HCT116 (cell line): ENCODE data around the gene ATXN1. TPM values are rescaled to one million over a fixed set of nuclear protein-coding genes. Genes with fewer than 3 reads are reported as not detected.

Experiments
- ATAC-seq: fragments of 200-7000 bp; cut with Tn5 transposase; 2 replicates; pipeline ENCODE4 v1.9.1; 2020; ENCODE audit warnings: mild to moderate bottlenecking, moderate library complexity
- BruUV-seq: library from RNA; stranded (reverse); fragments of 400-500 nt; replicated peaks from 2 replicates; lab custom pipeline; 2021; lab: Mats Ljungman, UMichigan
- CTCF ChIA-PET: fragments of 300-600 bp; sonication (Branson Sonifier 250); formaldehyde crosslinking; loops from one replicate; lab custom pipeline; 2021; ENCODE audit warnings: antibody characterized with exemption; lab: Charles Lee
- POLR2A ChIA-PET: fragments of 300-600, 350-600 bp; sonication (Branson Sonifier 250); formaldehyde crosslinking; loops from one replicate; lab custom pipeline; 2021; ENCODE audit warnings: antibody characterized with exemption; lab: Charles Lee
- RAD21 ChIA-PET, 2 experiments: fragments of 300-600 bp; sonication (Branson Sonifier 250); formaldehyde crosslinking; loops; one replicate each; lab custom pipeline; 2023; ENCODE audit warnings: low total read pairs in 2 of 2; ENCODE audit not compliant: uncharacterized antibody in 2 of 2, unreplicated experiment in 2 of 2, low non-redundant PET in 1 of 2; lab: Charles Lee
- DNase-seq: peaks from one replicate; pipeline ENCODE4 v3.0.0-alpha.2; 2010; ENCODE audit warnings: low read depth, low spot score
- H2AFZ ChIP-seq: fragments of 200-600 bp; shearing (Covaris generic), sonication (generic); 2 replicates; pipeline ENCODE4 v1.6.1; 2017; ENCODE audit warnings: low read depth, mixed run types, mixed read lengths, antibody characterized with exemption, low read length; ENCODE audit not compliant: poor library complexity, severe bottlenecking
- H3K27ac ChIP-seq: 2 replicates; pipeline ENCODE4 v1.5.1; 2012; ENCODE audit warnings: low read depth, low read length
- H3K27me3 ChIP-seq: fragments of 200-600 bp; sonication (generic); 2 replicates; pipeline ENCODE4 v1.6.1; 2016; ENCODE audit warnings: mixed run types, low read length, mixed read lengths; ENCODE audit not compliant: insufficient read depth
- H3K36me3 ChIP-seq, 2 experiments: fragments of 200-500 bp in 1 of 2; fragments of 200-600 bp in 1 of 2; sonication (Bioruptor generic) in 1 of 2; sonication (generic) in 1 of 2; 2 replicates each; pipeline versions ENCODE4 v1.5.1 to v1.6.1; 2014 to 2016; ENCODE audit warnings: low read length in 2 of 2, inconsistent platforms in 1 of 2, mixed read lengths in 1 of 2, mixed run types in 1 of 2; ENCODE audit not compliant: insufficient read depth in 2 of 2, control insufficient read depth in 1 of 2
- H3K4me1 ChIP-seq, 2 experiments: fragments of 200-600 bp in 1 of 2; sonication (generic) in 1 of 2; 2 replicates each; pipeline versions ENCODE4 v1.5.1 to v1.6.1; 2012 to 2017; ENCODE audit warnings: low read length in 2 of 2, inconsistent platforms in 1 of 2, mild to moderate bottlenecking in 1 of 2, mixed read lengths in 1 of 2, mixed run types in 1 of 2, moderate library complexity in 1 of 2; ENCODE audit not compliant: insufficient read depth in 2 of 2, control insufficient read depth in 1 of 2
- H3K4me2 ChIP-seq: fragments of 200-600 bp; sonication (generic); 2 replicates; pipeline ENCODE4 v1.6.1; 2017; ENCODE audit warnings: mixed run types, low read length, mixed read lengths
- H3K4me3 ChIP-seq, 2 experiments: fragments of 200-600 bp in 1 of 2; sonication (generic) in 1 of 2; replicated peaks in 1 of 2; 2 replicates each; pipeline ENCODE4 v1.5.1; 2011 to 2016; ENCODE audit warnings: low read length in 2 of 2, control low read depth in 1 of 2, low read depth in 1 of 2, mild to moderate bottlenecking in 1 of 2, mixed read lengths in 1 of 2, mixed run types in 1 of 2
- H3K79me2 ChIP-seq: fragments of 200-600 bp; sonication (generic); 2 replicates; pipeline ENCODE4 v1.6.1; 2017; ENCODE audit warnings: mild to moderate bottlenecking, mixed run types, low read length, moderate library complexity, mixed read lengths; ENCODE audit not compliant: insufficient read depth
- H3K9ac ChIP-seq: fragments of 200-600 bp; sonication (generic); 2 replicates; pipeline ENCODE4 v1.6.1; 2016; ENCODE audit warnings: low read length, mixed read lengths
- H3K9me2 ChIP-seq: fragments of 200-600 bp; sonication (generic), shearing (Covaris generic); 2 replicates; pipeline ENCODE4 v1.6.1; 2017; ENCODE audit warnings: mixed run types, mild to moderate bottlenecking, moderate library complexity; ENCODE audit not compliant: insufficient read depth
- H3K9me3 ChIP-seq, 2 experiments: fragments of 200-500 bp in 1 of 2; fragments of 200-600 bp in 1 of 2; sonication (Bioruptor generic) in 1 of 2; sonication (generic) in 1 of 2; 2 replicates each; pipeline ENCODE4 v1.6.1; 2014 to 2017; ENCODE audit warnings: low read length in 2 of 2, mixed read lengths in 2 of 2, inconsistent platforms in 1 of 2, low read depth in 1 of 2, mild to moderate bottlenecking in 1 of 2, mixed run types in 1 of 2, moderate library complexity in 1 of 2; ENCODE audit not compliant: control insufficient read depth in 1 of 2, insufficient read depth in 1 of 2
- H4K20me1 ChIP-seq: fragments of 200-600 bp; sonication (generic), shearing (Covaris generic); 2 replicates; pipeline ENCODE4 v1.6.1; 2017; ENCODE audit warnings: mixed run types, mild to moderate bottlenecking, moderate library complexity; ENCODE audit not compliant: insufficient read depth
- CEBPB ChIP-seq: IDR thresholded peaks from 2 replicates; pipeline ENCODE4 v1.6.1; 2012; ENCODE audit warnings: low read depth
- JUND ChIP-seq: IDR thresholded peaks from 2 replicates; pipeline ENCODE4 v1.6.1; 2012
- SRF ChIP-seq: IDR thresholded peaks from 2 replicates; pipeline ENCODE4 v1.6.1; 2012; ENCODE audit warnings: low read depth
- TCF7L2 ChIP-seq: IDR thresholded peaks from 2 replicates; pipeline ENCODE4 v1.7.0; 2011; ENCODE audit warnings: borderline replicate concordance, inconsistent platforms; ENCODE audit not compliant: insufficient read depth, insufficient read length; ENCODE audit errors: extremely low read depth
- YY1 ChIP-seq: IDR thresholded peaks from 2 replicates; pipeline ENCODE4 v1.6.1; 2011; ENCODE audit warnings: low read length, low read depth, moderate library complexity, mild to moderate bottlenecking; ENCODE audit not compliant: insufficient replicate concordance; ENCODE audit errors: extremely low read depth
- intact Hi-C: fragments of 100-400 bp; cut with micrococcal nuclease; formaldehyde crosslinking; loops from 2 replicates; pipeline ENCODE4 v1.10.0; 2022
- total RNA-seq: library from RNA; stranded (reverse); gene quantifications from one replicate; pipeline ENCODE4 v1.2.1, GENCODE V29; 2021; ENCODE audit not compliant: unreplicated experiment
- TF ChIP-seq, protein P1 (sequence below): IDR thresholded peaks from 2 replicates; pipeline ENCODE4 v1.6.1; 2012

The ATXN1 gene
- total RNA-seq, 1 experiment from 2014 or later, result 21.0 TPM

DNA sequence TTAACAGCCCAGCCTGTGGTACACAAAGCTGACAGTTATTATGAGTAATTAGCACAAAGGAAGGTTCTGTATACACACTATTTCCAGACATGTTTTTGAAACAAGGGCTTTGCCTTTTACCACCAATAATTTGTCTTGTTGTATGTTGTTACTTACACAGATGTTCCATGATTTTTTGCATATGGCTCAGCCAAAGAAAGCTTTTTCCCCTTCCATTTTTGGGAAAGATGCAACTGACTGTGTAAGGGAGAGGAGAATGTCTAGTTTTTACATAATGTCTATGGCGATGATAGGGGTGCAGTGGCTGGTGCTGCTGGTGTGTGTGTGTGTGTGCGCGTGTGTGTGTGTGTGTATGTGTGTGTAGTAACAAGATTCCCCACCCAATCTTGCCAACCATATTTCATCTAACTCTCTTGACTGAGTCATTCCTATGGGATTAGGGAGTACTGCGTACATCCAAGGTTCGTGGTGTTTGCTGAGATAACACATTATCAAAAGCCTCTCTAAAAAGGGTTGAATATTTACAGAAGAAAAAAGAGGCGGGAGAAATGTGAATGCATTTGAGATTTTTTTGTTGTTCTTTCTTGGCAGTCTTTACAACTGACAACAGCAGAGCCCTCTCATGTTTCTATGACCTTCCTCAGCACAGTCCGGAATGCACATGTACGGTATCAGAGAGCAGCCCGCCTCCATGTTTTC, 330.7 kb downstream of the ATXN1 start:
- H4K20me1 ChIP-seq, result no peaks in the 10 kb centered on the region
- BruUV-seq, result no TSS peak
- no peak for TF ChIP-seq YY1
- TF ChIP-seq, protein P1, sequence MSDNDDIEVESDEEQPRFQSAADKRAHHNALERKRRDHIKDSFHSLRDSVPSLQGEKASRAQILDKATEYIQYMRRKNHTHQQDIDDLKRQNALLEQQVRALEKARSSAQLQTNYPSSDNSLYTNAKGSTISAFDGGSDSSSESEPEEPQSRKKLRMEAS, result no peak
- TF ChIP-seq JUND, result no peak
- TF ChIP-seq CEBPB, result no peak
- no peak for TF ChIP-seq SRF
- no peak for TF ChIP-seq TCF7L2
- TF ChIP-seq, all 23 proteins: peak for 0
- intact Hi-C loops, result no loop called here
- Histone ChIP-seq H2AFZ (no peak overlapping the region), H3K27me3 (no peaks in the 10 kb centered on the region), H3K4me1 (no peaks in the 10 kb centered on the region), H3K27ac (no peak overlapping the region), H3K4me3 (no peak overlapping the region), H3K9me2 (no peaks in the 10 kb centered on the region), H3K9me3 (no peaks in the 10 kb centered on the region), H3K4me2 (no peak overlapping the region), H3K9ac (no peak overlapping the region), H3K79me2 (no peaks in the 10 kb centered on the region), H3K36me3 (no peaks in the 10 kb centered on the region)
- POLR2A ChIA-PET, result no interaction called here
- CTCF ChIA-PET, result no interaction called here
- no peak for ATAC-seq
- DNase-seq, result no peak
- RAD21 ChIA-PET, result no interaction called here

DNA sequence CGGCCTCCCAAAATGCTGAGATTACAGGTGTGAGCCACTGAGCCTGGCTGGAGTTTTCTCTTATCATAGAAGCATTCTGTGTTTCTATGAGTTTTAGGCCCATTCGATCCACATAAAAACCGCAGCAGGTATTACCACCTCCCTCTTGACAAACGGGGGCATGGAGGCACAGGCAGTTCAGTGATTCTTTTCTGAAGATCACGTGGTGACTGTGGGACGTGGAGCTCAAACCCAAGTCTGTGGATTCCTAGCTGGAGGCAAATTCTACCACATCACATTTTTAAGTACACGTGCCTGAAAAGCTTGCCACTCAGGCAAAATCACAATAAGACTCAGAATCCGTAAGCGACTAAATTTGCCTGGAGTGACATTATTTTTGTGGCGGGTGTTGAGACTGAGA, 331.6 kb downstream of the ATXN1 start:
- ATAC-seq (no peak), DNase-seq (no peak)
- no peaks in the 10 kb centered on the region for H3K9me2 ChIP-seq
- no peaks in the 10 kb centered on the region for H3K9me3 ChIP-seq
- TF ChIP-seq YY1, result no peak
- intact Hi-C loops, result no loop called here
- H3K4me3 ChIP-seq, result no peak overlapping the region
- H3K4me2 ChIP-seq, result no peak overlapping the region
- H3K9ac ChIP-seq, result no peak overlapping the region
- H3K4me1 ChIP-seq, result no peaks in the 10 kb centered on the region
- no peak overlapping the region for H2AFZ ChIP-seq
- no peaks in the 10 kb centered on the region for H4K20me1 ChIP-seq
- H3K27me3 ChIP-seq, result no peaks in the 10 kb centered on the region
- POLR2A ChIA-PET, result no interaction called here
- no TSS peak for BruUV-seq
- no peak overlapping the region for H3K27ac ChIP-seq
- no peaks in the 10 kb centered on the region for H3K36me3 ChIP-seq
- no peaks in the 10 kb centered on the region for H3K79me2 ChIP-seq
- CTCF ChIA-PET, result no interaction called here
- RAD21 ChIA-PET, result no interaction called here
